ENCODE results near the gene CCDC148. TPM values are rescaled to one million over a fixed set of nuclear protein-coding genes. Genes with fewer than 3 reads are reported as not detected.

The CCDC148 gene
- total and polyA plus RNA-seq, 2 experiments from 2014 or later: 0.64 to 0.86 TPM

DNA sequence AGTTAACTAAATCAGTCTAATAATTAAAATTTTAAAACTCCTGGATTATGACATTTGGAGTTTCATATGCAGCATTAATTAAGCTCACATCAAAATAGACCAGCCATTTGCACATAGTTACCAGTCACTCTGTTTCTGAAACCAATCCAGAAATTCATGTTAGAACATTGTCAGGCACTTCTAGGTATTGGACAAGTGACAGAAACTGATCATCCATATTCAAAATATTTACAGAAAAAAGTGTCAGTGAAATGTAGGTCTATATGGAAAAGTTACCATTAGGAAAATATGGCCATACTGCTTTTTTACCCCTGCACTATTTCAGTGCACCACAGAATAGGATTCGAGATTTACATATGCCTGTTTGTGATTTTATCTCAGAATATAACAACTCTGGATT is 321.5 kb downstream of the CCDC148 start:
- in situ Hi-C loops (cut with MboI): no loop called here
- DNase-seq: no peak
- no peak overlapping the region for H3K4me3 ChIP-seq
- no peaks in the 10 kb centered on the region for H3K9me3 ChIP-seq (ENCODE audit: low read depth)
- 20 to 21% methylated on average over 1 of the region's 1 CpG for WGBS, 2 experiments (ENCODE audit: low coverage in 1 of 2, low lambda C conversion rate in 2 of 2, missing lambda C conversion rate in 2 of 2)
- no peak overlapping the region for H3K27ac ChIP-seq
- H3F3A ChIP-seq (ENCODE audit: insufficient read depth): no peaks in the 10 kb centered on the region
- no peaks in the 10 kb centered on the region for H3K9me2 ChIP-seq (ENCODE audit: insufficient read depth)
- no peaks in the 10 kb centered on the region for H3K27me3 ChIP-seq (replicated peaks; ENCODE audit: insufficient read depth)
- no peak overlapping the region for H3K4me2 ChIP-seq (ENCODE audit: unreplicated experiment)
- H2AFZ ChIP-seq: no peak overlapping the region
- no peaks in the 10 kb centered on the region for H3K36me3 ChIP-seq (ENCODE audit: low read depth)
- TF ChIP-seq EZH2phosphoT487 (IDR thresholded peaks at IDR 0.05; ENCODE audit: insufficient read depth, low read depth) (no peak), EZH2 (IDR thresholded peaks at IDR 0.05; ENCODE audit: insufficient read depth, poor library complexity, severe bottlenecking) (no peak)
- H4K20me1 ChIP-seq (ENCODE audit: insufficient read depth): no peaks in the 10 kb centered on the region
- H3K9ac ChIP-seq: no peak overlapping the region
- H3K79me2 ChIP-seq (ENCODE audit: insufficient read depth): no peaks in the 10 kb centered on the region
- no peaks in the 10 kb centered on the region for H3K4me1 ChIP-seq (ENCODE audit: insufficient read depth)

DNA sequence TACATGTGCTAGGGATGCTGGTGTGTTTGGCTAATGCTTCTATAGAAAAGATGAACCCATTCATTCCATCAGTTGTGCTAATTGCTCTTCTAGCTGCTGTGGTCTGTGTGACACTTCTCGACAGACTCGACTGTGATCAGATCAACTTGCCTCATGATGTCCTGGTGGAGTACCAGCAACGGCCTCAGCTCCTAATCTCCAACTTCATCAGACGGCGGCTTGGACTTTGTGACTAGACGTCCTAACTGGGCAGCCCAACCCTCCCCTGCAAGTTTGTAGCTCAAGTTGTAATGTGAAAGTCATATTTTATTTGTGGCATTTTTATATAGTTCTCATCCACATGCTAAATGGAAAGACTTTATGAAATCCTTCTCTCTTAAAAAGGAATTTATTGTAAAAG is 321.9 kb downstream of the CCDC148 start:
- in situ Hi-C loops (cut with MboI): no loop called here
- DNase-seq: no peak
- no peaks in the 10 kb centered on the region for H3K79me2 ChIP-seq (ENCODE audit: insufficient read depth)
- H4K20me1 ChIP-seq (ENCODE audit: insufficient read depth): no peaks in the 10 kb centered on the region
- TF ChIP-seq EZH2 (IDR thresholded peaks at IDR 0.05; ENCODE audit: insufficient read depth, poor library complexity, severe bottlenecking): no peak
- TF ChIP-seq EZH2phosphoT487 (IDR thresholded peaks at IDR 0.05; ENCODE audit: insufficient read depth, low read depth): no peak
- H3K4me2 ChIP-seq (ENCODE audit: unreplicated experiment): no peak overlapping the region
- H3K4me3 ChIP-seq: no peak overlapping the region
- no peaks in the 10 kb centered on the region for H3K9me2 ChIP-seq (ENCODE audit: insufficient read depth)
- H3F3A ChIP-seq (ENCODE audit: insufficient read depth): no peaks in the 10 kb centered on the region
- no peak overlapping the region for H2AFZ ChIP-seq
- H3K27ac ChIP-seq: no peak overlapping the region
- H3K9me3 ChIP-seq (ENCODE audit: low read depth): no peaks in the 10 kb centered on the region
- H3K9ac ChIP-seq: no peak overlapping the region
- no peaks in the 10 kb centered on the region for H3K4me1 ChIP-seq (ENCODE audit: insufficient read depth)
- 61 to 63% methylated on average over 6 of the region's 6 CpGs for WGBS, 2 experiments (ENCODE audit: low coverage in 1 of 2, low lambda C conversion rate in 2 of 2, missing lambda C conversion rate in 2 of 2)
- no peaks in the 10 kb centered on the region for H3K36me3 ChIP-seq (ENCODE audit: low read depth)
- H3K27me3 ChIP-seq (replicated peaks; ENCODE audit: insufficient read depth): no peaks in the 10 kb centered on the region

DNA sequence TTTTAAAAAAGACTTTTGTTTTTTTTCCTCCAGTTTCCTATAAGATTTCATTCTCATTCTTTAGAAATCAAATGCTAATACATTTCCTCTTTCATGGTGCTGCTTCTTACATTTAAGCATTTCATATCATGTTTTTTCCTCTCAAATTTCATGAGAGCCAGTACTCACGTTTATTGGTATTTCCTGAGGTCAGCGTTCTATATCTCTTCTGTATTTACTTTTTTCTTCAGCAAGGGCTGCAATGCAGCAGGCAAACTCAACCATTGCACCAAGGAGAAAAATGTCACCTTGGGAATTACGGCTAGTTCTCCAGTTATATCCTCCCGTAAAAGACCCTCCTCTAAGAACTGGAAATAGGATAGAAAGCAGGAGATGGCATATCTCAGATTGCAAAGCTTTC is 322.5 kb downstream of the CCDC148 start:
- 38 to 43% methylated on average over 4 of the region's 4 CpGs for WGBS, 2 experiments (ENCODE audit: low coverage in 1 of 2, low lambda C conversion rate in 2 of 2, missing lambda C conversion rate in 2 of 2)
- Histone ChIP-seq H3K4me2 (ENCODE audit: unreplicated experiment) (no peak overlapping the region), H3K9ac (no peak overlapping the region), H3K4me3 (no peak overlapping the region), H3F3A (ENCODE audit: insufficient read depth) (no peaks in the 10 kb centered on the region), H3K27me3 (replicated peaks; ENCODE audit: insufficient read depth) (no peaks in the 10 kb centered on the region), H3K27ac (no peak overlapping the region), H3K79me2 (ENCODE audit: insufficient read depth) (no peaks in the 10 kb centered on the region), H3K9me3 (ENCODE audit: low read depth) (no peaks in the 10 kb centered on the region), H4K20me1 (ENCODE audit: insufficient read depth) (no peaks in the 10 kb centered on the region), H3K4me1 (ENCODE audit: insufficient read depth) (no peaks in the 10 kb centered on the region), H3K9me2 (ENCODE audit: insufficient read depth) (no peaks in the 10 kb centered on the region), H3K36me3 (ENCODE audit: low read depth) (no peaks in the 10 kb centered on the region), H2AFZ (no peak overlapping the region)
- in situ Hi-C loops (cut with MboI): no loop called here
- no peak for TF ChIP-seq EZH2phosphoT487 (IDR thresholded peaks at IDR 0.05; ENCODE audit: insufficient read depth, low read depth)
- TF ChIP-seq EZH2 (IDR thresholded peaks at IDR 0.05; ENCODE audit: insufficient read depth, poor library complexity, severe bottlenecking): no peak
- no peak for DNase-seq

GRCh38 chr2:158131919-158132566 is 324.5 kb downstream of the CCDC148 start:
- no peaks in the 10 kb centered on the region for H3F3A ChIP-seq (ENCODE audit: insufficient read depth)
- H3K4me3 ChIP-seq: no peak overlapping the region
- H3K27me3 ChIP-seq (replicated peaks; ENCODE audit: insufficient read depth): no peaks in the 10 kb centered on the region; the same call in 1 of the 2 replicates
- H3K4me2 ChIP-seq (ENCODE audit: unreplicated experiment): no peak overlapping the region
- H3K9me2 ChIP-seq (ENCODE audit: insufficient read depth): no peaks in the 10 kb centered on the region
- DNase-seq: no peak
- in situ Hi-C loops (cut with MboI): no loop called here
- H3K4me1 ChIP-seq (ENCODE audit: insufficient read depth): no peaks in the 10 kb centered on the region
- H2AFZ ChIP-seq: no peak overlapping the region
- WGBS, 2 experiments (ENCODE audit: low coverage in 1 of 2, low lambda C conversion rate in 2 of 2, missing lambda C conversion rate in 2 of 2): 50 to 51% methylated on average over 7 of the region's 7 CpGs
- TF ChIP-seq EZH2phosphoT487 (IDR thresholded peaks at IDR 0.05; ENCODE audit: insufficient read depth, low read depth) (no peak), EZH2 (IDR thresholded peaks at IDR 0.05; ENCODE audit: insufficient read depth, poor library complexity, severe bottlenecking) (no peak)
- H3K9ac ChIP-seq: no peak overlapping the region
- no peaks in the 10 kb centered on the region for H4K20me1 ChIP-seq (ENCODE audit: insufficient read depth)
- H3K9me3 ChIP-seq (ENCODE audit: low read depth): no peaks in the 10 kb centered on the region
- H3K36me3 ChIP-seq (ENCODE audit: low read depth): no peaks in the 10 kb centered on the region
- H3K27ac ChIP-seq: no peak overlapping the region
- no peaks in the 10 kb centered on the region for H3K79me2 ChIP-seq (ENCODE audit: insufficient read depth)

Data from GM23248 (cell line).